Adipocyte (in vitro differentiated cells): Measurements from ENCODE around the gene B4GALNT4.
A peak's percentile ranks its signal among the peaks of the same experiment; 100 is the strongest.
"Not testable (repeated sequence)": the region's sequence is repeated elsewhere in the genome, so short reads cannot be mapped to it uniquely, and the experiment has no call there.

Experiments used
- DNase-seq: peaks from one replicate; pipeline ENCODE4 v3.0.0-alpha.2; 2015; ENCODE audit warnings: low read depth
- H3K27me3 ChIP-seq: replicated peaks from 2 replicates; pipeline ENCODE4 v1.7.0; 2013; ENCODE audit warnings: mild to moderate bottlenecking, low read length, moderate library complexity; ENCODE audit not compliant: control insufficient read depth, insufficient read depth
- H3K36me3 ChIP-seq: 2 replicates; pipeline ENCODE4 v1.7.0; 2013; ENCODE audit warnings: low read length, mild to moderate bottlenecking, moderate library complexity; ENCODE audit not compliant: control insufficient read depth, insufficient read depth, severe bottlenecking
- H3K4me1 ChIP-seq: 2 replicates; pipeline ENCODE4 v1.7.0; 2013; ENCODE audit warnings: mild to moderate bottlenecking, low read length, moderate library complexity; ENCODE audit not compliant: control insufficient read depth, insufficient read depth
- H3K4me3 ChIP-seq: 2 replicates; pipeline ENCODE4 v1.7.0; 2013; ENCODE audit warnings: mild to moderate bottlenecking, low read length, moderate library complexity
- H3K9ac ChIP-seq: 2 replicates; pipeline ENCODE4 v1.7.0; 2013; ENCODE audit warnings: mild to moderate bottlenecking, low read length, moderate library complexity
- H3K9me3 ChIP-seq: 2 replicates; pipeline ENCODE4 v1.7.0; 2013; ENCODE audit warnings: mild to moderate bottlenecking, low read length, moderate library complexity; ENCODE audit not compliant: control insufficient read depth

The B4GALNT4 gene

GRCh38 chr11:409008-409599, 39.8 kb downstream of the B4GALNT4 start:
- no peak for DNase-seq
- Histone ChIP-seq H3K4me3 (no peak overlapping the region), H3K9ac (no peak overlapping the region), H3K27me3 (peaks cover 6% of the 10 kb centered on the region), H3K36me3 (no peaks in the 10 kb centered on the region), H3K9me3 (no peaks in the 10 kb centered on the region), H3K4me1 (peaks cover 11% of the 10 kb centered on the region)

DNA sequence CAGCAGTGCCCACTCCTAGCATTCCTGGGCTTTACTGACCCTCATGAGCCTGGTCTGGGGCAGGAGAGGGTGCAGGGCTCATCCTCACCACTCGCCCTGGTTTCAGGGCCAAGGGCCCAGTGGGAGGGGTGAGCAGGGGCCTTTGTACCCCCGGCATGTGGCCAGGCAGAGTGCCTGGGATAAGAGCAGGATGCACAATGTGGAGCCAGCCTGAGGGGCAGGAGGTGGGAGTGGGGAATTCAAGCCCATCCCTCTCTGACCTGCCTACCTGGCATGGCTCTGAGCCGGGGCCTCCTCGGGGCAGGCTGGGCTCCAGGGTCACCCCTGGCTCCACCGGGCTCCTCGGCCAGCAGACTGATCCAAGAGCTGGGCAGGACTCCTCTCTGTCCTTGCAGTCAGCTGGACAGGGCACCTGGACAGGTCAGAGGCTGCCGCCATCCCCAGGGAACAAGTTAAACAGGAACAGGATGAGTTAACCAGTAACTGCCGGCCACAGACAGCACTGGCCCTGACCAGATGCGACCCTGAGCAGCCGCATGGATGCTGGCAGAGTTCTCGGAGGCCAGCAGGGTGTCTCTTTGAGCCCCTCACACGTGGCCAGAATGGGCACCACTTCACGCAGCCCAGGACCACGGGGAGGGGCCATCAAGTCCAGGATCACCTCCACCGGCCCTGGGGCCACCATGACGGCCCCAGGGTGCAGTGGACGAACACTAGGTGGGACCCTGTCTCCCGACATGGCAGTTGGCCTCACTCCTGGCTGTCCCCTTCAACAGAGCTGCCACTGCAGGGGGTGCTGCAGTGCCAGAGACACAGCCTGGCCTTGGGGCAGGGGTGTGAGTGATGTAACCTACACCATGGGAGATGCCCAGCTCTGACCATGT, 40.5 kb downstream of the B4GALNT4 start:
- Histone ChIP-seq H3K4me3 (no peak overlapping the region), H3K9ac (no peak overlapping the region), H3K36me3 (no peaks in the 10 kb centered on the region), H3K4me1 (peaks cover 11% of the 10 kb centered on the region), H3K9me3 (no peaks in the 10 kb centered on the region), H3K27me3 (peaks cover 6% of the 10 kb centered on the region)
- DNase-seq = no peak

GRCh38 chr11:410711-411110, 41.4 kb downstream of the B4GALNT4 start:
- H3K4me3 ChIP-seq, H3K4me1 ChIP-seq, DNase-seq, H3K36me3 ChIP-seq, H3K9me3 ChIP-seq, H3K27me3 ChIP-seq, H3K9ac ChIP-seq: not testable (repeated sequence)

DNA sequence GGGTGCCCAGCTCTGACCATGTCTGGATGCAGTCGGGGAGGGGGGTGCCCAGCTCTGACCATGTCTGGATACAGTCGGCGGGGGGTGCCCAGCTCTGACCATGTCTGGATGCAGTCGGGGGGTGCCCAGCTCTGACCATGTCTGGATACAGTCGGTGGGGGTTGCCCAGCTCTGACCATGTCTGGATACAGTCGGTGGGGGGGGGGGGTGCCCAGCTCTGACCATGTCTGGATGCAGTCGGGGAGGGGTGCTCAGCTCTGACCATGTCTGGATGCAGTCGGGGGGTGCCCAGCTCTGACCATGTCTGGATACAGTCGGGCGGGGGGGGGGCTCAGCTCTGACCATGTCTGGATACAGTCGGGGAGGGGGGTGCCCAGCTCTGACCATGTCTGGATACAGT, 42.2 kb downstream of the B4GALNT4 start:
- not testable (repeated sequence) for H3K9ac ChIP-seq, H3K4me1 ChIP-seq, DNase-seq, H3K9me3 ChIP-seq, H3K36me3 ChIP-seq, H3K27me3 ChIP-seq, H3K4me3 ChIP-seq

GRCh38 chr11:412641-413119, 43.4 kb downstream of the B4GALNT4 start:
- H3K27me3 ChIP-seq = peaks cover 10% of the 10 kb centered on the region
- no peak overlapping the region for H3K4me3 ChIP-seq
- H3K4me1 ChIP-seq = no peaks in the 10 kb centered on the region
- no peak for DNase-seq
- no peaks in the 10 kb centered on the region for H3K9me3 ChIP-seq
- H3K36me3 ChIP-seq = no peaks in the 10 kb centered on the region
- no peak overlapping the region for H3K9ac ChIP-seq

GRCh38 chr11:413120-414081, 44.1 kb downstream of the B4GALNT4 start:
- no peaks in the 10 kb centered on the region for H3K36me3 ChIP-seq
- H3K9me3 ChIP-seq = no peaks in the 10 kb centered on the region
- no peak for DNase-seq
- no peak overlapping the region for H3K9ac ChIP-seq
- no peak overlapping the region for H3K4me3 ChIP-seq
- no peaks in the 10 kb centered on the region for H3K4me1 ChIP-seq
- H3K27me3 ChIP-seq = peaks cover 15% of the 10 kb centered on the region

DNA sequence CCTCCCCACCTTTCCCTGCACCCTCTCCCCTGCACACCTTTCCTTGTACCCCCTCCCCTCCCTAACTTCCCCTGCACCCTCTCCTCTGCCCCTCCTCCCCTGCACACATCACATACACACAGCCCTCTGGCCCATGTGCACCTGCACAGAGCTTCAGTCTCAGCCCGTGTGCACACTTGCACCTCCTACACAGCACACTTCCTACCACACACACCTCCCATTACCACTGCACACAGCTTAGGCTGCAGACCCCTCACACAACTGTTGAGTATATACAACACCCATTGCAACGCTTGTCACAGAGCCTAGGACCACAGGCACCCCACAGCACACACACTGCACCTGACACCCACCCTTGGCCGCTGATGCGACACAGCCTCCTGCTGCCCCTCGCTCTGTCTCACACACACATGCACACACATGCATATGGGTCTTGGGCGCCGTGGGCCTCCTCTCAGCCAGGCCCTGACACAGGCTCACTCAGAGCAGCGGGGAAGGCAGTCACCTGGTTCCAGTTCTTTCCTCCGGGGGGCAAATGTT, 45.1 kb downstream of the B4GALNT4 start:
- H3K4me3 ChIP-seq = no peak overlapping the region
- no peaks in the 10 kb centered on the region for H3K4me1 ChIP-seq
- H3K27me3 ChIP-seq = peaks cover 21% of the 10 kb centered on the region
- H3K9ac ChIP-seq = no peak overlapping the region
- no peaks in the 10 kb centered on the region for H3K36me3 ChIP-seq
- DNase-seq = no peak
- H3K9me3 ChIP-seq = no peaks in the 10 kb centered on the region

- no peaks in the 10 kb centered on the region for H3K4me1 ChIP-seq
- H3K27me3 ChIP-seq = peaks cover 19% of the 10 kb centered on the region
- H3K9me3 ChIP-seq = no peaks in the 10 kb centered on the region
- H3K9ac ChIP-seq = no peak overlapping the region
- no peak for DNase-seq
- no peak overlapping the region for H3K4me3 ChIP-seq
- no peaks in the 10 kb centered on the region for H3K36me3 ChIP-seq
These were observed 46.3 kb downstream of the B4GALNT4 start for GRCh38 chr11:415640-416041.

DNA sequence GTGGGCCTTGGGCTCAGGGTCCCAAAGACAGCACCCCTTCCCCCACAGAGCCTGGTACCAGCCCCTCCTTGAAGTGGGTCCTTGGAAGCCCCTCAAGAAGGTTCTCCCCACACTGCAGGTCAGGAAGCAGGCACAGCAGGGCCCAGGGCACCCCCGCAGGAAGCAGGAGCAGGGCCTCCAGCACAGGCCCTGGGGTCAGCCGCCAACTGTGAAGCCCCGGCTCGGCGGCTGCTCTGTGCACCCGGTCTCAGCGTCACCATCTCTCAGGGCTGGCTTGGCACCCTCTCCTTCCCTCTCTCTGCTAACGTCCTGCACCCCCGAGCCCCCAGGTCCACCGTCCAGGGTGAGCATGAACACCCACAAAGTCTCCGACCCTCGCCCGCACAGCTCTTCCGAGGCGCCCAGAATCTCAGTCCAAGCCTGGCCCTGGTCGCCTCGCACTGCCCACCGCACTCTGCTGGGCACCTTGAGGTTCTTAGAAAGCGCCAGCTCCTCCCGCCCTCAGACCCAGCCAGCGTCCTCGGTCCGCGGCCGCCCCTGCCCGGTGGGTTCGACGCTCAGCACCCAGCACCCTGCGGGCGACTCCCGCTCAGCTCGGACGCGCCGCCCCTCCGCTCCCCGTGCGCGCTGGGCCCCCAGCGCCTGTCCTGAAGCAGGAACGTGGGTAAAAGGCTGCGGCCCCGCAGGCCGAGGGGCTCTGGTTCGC, 46.9 kb downstream of the B4GALNT4 start:
- no peak for DNase-seq
- H3K4me3 ChIP-seq = peak overlapping the region; percentile 24
- H3K36me3 ChIP-seq = no peaks in the 10 kb centered on the region
- H3K9ac ChIP-seq = no peak overlapping the region
- H3K9me3 ChIP-seq = no peaks in the 10 kb centered on the region
- H3K27me3 ChIP-seq = peaks cover 19% of the 10 kb centered on the region
- no peaks in the 10 kb centered on the region for H3K4me1 ChIP-seq

- Histone ChIP-seq H3K27me3 (peaks cover 19% of the 10 kb centered on the region), H3K4me1 (no peaks in the 10 kb centered on the region), H3K9ac (no peak overlapping the region), H3K4me3 (peak overlapping the region; percentile 24), H3K36me3 (no peaks in the 10 kb centered on the region), H3K9me3 (no peaks in the 10 kb centered on the region)
- peak; percentile 54 for DNase-seq
These were observed 47.7 kb downstream of the B4GALNT4 start for GRCh38 chr11:416757-417621.
